CD14-positive monocyte (primary cell): ENCODE measurements around the gene PROB1. TPM values are rescaled to one million over a fixed set of nuclear protein-coding genes. Genes with fewer than 3 reads are reported as not detected.

Experiments used
- DNase-seq, 3 donors: peaks; one replicate each; pipeline ENCODE4 v3.0.0-alpha.2; 2011 to 2022
- H2AFZ ChIP-seq: 2 replicates; pipeline ENCODE4 v1.6.0; 2012; ENCODE audit warnings: mild to moderate bottlenecking, low read depth, low read length, inconsistent platforms; ENCODE audit not compliant: insufficient read depth, poor library complexity, severe bottlenecking
- H3K27ac ChIP-seq, 2 donors: 1 replicate in 1 of 2; 2 replicates in 1 of 2; pipeline ENCODE4 v1.5.1; 2012 to 2013; ENCODE audit warnings: low read length in 2 of 2, control low read depth in 1 of 2, inconsistent platforms in 1 of 2, low read depth in 1 of 2, mild to moderate bottlenecking in 1 of 2
- H3K27me3 ChIP-seq, 2 donors: one replicate each; pipeline versions ENCODE4 v1.6.0 to v1.6.1; 2011 to 2013; ENCODE audit warnings: low read length in 2 of 2; ENCODE audit not compliant: control insufficient read depth in 2 of 2, insufficient read depth in 2 of 2
- H3K36me3 ChIP-seq, 2 donors: replicated peaks in 1 of 2; 1 replicate in 1 of 2; 2 replicates in 1 of 2; pipeline versions ENCODE4 v1.5.1 to v1.6.1; 2012 to 2013; ENCODE audit warnings: low read length in 2 of 2, control low read depth in 1 of 2, inconsistent platforms in 1 of 2, mild to moderate bottlenecking in 1 of 2; ENCODE audit not compliant: insufficient read depth in 2 of 2, control insufficient read depth in 1 of 2
- H3K4me1 ChIP-seq, 2 donors: 1 replicate in 1 of 2; 2 replicates in 1 of 2; pipeline versions ENCODE4 v1.5.1 to v1.6.1; 2012 to 2013; ENCODE audit warnings: low read length in 2 of 2, control low read depth in 1 of 2, inconsistent platforms in 1 of 2, mild to moderate bottlenecking in 1 of 2, moderate library complexity in 1 of 2; ENCODE audit not compliant: insufficient read depth in 2 of 2, control insufficient read depth in 1 of 2
- H3K4me2 ChIP-seq: replicated peaks from 2 replicates; pipeline ENCODE3; 2012; ENCODE audit warnings: low read length, moderate library complexity, mild to moderate bottlenecking; ENCODE audit not compliant: poor library complexity, severe bottlenecking; ENCODE audit errors: extremely low read depth
- H3K4me3 ChIP-seq, 3 experiments: fragments of 200-600 bp in 1 of 3; sonication (generic) in 1 of 3; replicated peaks in 1 of 3; 1 replicate in 2 of 3; 2 replicates in 1 of 3; pipeline ENCODE4 v1.5.1; 2011 to 2013; ENCODE audit warnings: low read length in 3 of 3, mild to moderate bottlenecking in 3 of 3, control low read depth in 2 of 3, low read depth in 2 of 3, inconsistent platforms in 1 of 3, moderate library complexity in 1 of 3
- H3K79me2 ChIP-seq: 2 replicates; pipeline ENCODE4 v1.6.0; 2012; ENCODE audit warnings: mild to moderate bottlenecking, control low read depth, inconsistent platforms, low read length, moderate library complexity; ENCODE audit not compliant: insufficient read depth
- H3K9ac ChIP-seq: 2 replicates; pipeline ENCODE4 v1.6.0; 2017; ENCODE audit warnings: low read length, mild to moderate bottlenecking; ENCODE audit not compliant: insufficient read depth, poor library complexity, severe bottlenecking
- H3K9me3 ChIP-seq, 2 donors: replicated peaks in 1 of 2; 1 replicate in 1 of 2; 2 replicates in 1 of 2; pipeline versions ENCODE4 v1.5.1 to v1.6.1; 2012 to 2013; ENCODE audit warnings: low read length in 2 of 2, control low read depth in 1 of 2; ENCODE audit not compliant: control insufficient read depth in 1 of 2, insufficient read depth in 1 of 2
- H4K20me1 ChIP-seq: 2 replicates; pipeline ENCODE4 v1.6.0; 2012; ENCODE audit warnings: mild to moderate bottlenecking, low read length, control low read depth, moderate library complexity; ENCODE audit not compliant: insufficient read depth
- H3K27ac Mint-ChIP-seq, 7 donors: one replicate each; pipeline ENCODE4 v1.8.0; 2020; ENCODE audit warnings: mild to moderate bottlenecking in 7 of 7, mixed read lengths in 7 of 7, moderate library complexity in 6 of 7, inconsistent platforms in 2 of 7
- H3K27me3 Mint-ChIP-seq, 3 donors: one replicate each; pipeline ENCODE4 v1.8.0; 2021 to 2022; ENCODE audit warnings: low read depth in 3 of 3, mild to moderate bottlenecking in 3 of 3, mixed read lengths in 3 of 3, moderate library complexity in 3 of 3, inconsistent platforms in 1 of 3
- H3K36me3 Mint-ChIP-seq, 2 donors: one replicate each; pipeline ENCODE4 v1.8.0; 2020; ENCODE audit warnings: mixed read lengths in 2 of 2, inconsistent platforms in 1 of 2, mild to moderate bottlenecking in 1 of 2
- H3K4me1 Mint-ChIP-seq: one replicate; pipeline ENCODE4 v1.8.0; 2020; ENCODE audit warnings: mild to moderate bottlenecking, mixed read lengths
- H3K4me3 Mint-ChIP-seq, 2 donors: one replicate each; pipeline ENCODE4 v1.8.0; 2020; ENCODE audit warnings: mild to moderate bottlenecking in 2 of 2, mixed read lengths in 2 of 2, moderate library complexity in 1 of 2
- H3K9me3 Mint-ChIP-seq, 7 donors: one replicate each; pipeline ENCODE4 v1.8.0; 2020 to 2022; ENCODE audit warnings: mixed read lengths in 7 of 7, mild to moderate bottlenecking in 6 of 7, moderate library complexity in 6 of 7, inconsistent platforms in 2 of 7
- WGBS: methylation state at CpG from one replicate; pipeline ENCODE4 v1.1.5; 2013; ENCODE audit warnings: missing lambda C conversion rate; ENCODE audit not compliant: insufficient coverage; 5-methylcytosine and 5-hydroxymethylcytosine counted together
- intact Hi-C, 2 donors: fragments of 100-400 bp; cut with micrococcal nuclease; formaldehyde crosslinking; loops; one replicate each; pipeline versions ENCODE4 v1.15.0 to v1.15.1; 2023
- polyA plus RNA-seq, 3 donors: library from polyadenylated mRNA; depleted of rRNA in 1 of 3; unstranded in 2 of 3; stranded (reverse) in 1 of 3; fragments of 300-500 nt in 2 of 3; fragments of >200 nt in 1 of 3; fragmentation: Illumina TruSeq in 2 of 3; gene quantifications; 1 replicate in 2 of 3; 2 replicates in 1 of 3; pipeline ENCODE4 v1.2.3, GENCODE V29; 2012 to 2021
- TF ChIP-seq, protein P1 (sequence below): fragments of 200-600 bp; IDR thresholded peaks from one replicate; pipeline ENCODE4 v1.8.0; 2022; ENCODE audit warnings: antibody characterized with exemption, mild to moderate bottlenecking

PROB1 gene
- polyA plus RNA-seq, 3 donors = 0.05 to 0.11 TPM; not detected in 1

- Mint-ChIP-seq H3K4me3 (no peak overlapping the region), H3K4me1 (no peaks in the 10 kb centered on the region), H3K27me3 (no peaks in the 10 kb centered on the region), H3K9me3 (no peaks in the 10 kb centered on the region), H3K36me3 (no peaks in the 10 kb centered on the region), H3K27ac (no peak overlapping the region)
- Histone ChIP-seq H3K27ac (no peak overlapping the region), H3K4me3 (no peak overlapping the region), H4K20me1 (no peaks in the 10 kb centered on the region), H3K27me3 (no peaks in the 10 kb centered on the region), H3K4me1 (no peaks in the 10 kb centered on the region), H3K4me2 (no peak overlapping the region), H3K79me2 (no peaks in the 10 kb centered on the region), H3K9ac (no peak overlapping the region), H3K9me3 (no peaks in the 10 kb centered on the region), H3K36me3 (no peaks in the 10 kb centered on the region), H2AFZ (no peak overlapping the region)
- whole genome bisulfite sequencing = 96% methylated on average over 5 of the region's 6 CpGs
- no peak for DNase-seq
- intact Hi-C loops = no loop called here
- TF ChIP-seq, protein P1, sequence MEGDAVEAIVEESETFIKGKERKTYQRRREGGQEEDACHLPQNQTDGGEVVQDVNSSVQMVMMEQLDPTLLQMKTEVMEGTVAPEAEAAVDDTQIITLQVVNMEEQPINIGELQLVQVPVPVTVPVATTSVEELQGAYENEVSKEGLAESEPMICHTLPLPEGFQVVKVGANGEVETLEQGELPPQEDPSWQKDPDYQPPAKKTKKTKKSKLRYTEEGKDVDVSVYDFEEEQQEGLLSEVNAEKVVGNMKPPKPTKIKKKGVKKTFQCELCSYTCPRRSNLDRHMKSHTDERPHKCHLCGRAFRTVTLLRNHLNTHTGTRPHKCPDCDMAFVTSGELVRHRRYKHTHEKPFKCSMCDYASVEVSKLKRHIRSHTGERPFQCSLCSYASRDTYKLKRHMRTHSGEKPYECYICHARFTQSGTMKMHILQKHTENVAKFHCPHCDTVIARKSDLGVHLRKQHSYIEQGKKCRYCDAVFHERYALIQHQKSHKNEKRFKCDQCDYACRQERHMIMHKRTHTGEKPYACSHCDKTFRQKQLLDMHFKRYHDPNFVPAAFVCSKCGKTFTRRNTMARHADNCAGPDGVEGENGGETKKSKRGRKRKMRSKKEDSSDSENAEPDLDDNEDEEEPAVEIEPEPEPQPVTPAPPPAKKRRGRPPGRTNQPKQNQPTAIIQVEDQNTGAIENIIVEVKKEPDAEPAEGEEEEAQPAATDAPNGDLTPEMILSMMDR = no peak
These were observed 18.2 kb upstream of the PROB1 start for GRCh38 chr5:139413153-139413552.

DNA sequence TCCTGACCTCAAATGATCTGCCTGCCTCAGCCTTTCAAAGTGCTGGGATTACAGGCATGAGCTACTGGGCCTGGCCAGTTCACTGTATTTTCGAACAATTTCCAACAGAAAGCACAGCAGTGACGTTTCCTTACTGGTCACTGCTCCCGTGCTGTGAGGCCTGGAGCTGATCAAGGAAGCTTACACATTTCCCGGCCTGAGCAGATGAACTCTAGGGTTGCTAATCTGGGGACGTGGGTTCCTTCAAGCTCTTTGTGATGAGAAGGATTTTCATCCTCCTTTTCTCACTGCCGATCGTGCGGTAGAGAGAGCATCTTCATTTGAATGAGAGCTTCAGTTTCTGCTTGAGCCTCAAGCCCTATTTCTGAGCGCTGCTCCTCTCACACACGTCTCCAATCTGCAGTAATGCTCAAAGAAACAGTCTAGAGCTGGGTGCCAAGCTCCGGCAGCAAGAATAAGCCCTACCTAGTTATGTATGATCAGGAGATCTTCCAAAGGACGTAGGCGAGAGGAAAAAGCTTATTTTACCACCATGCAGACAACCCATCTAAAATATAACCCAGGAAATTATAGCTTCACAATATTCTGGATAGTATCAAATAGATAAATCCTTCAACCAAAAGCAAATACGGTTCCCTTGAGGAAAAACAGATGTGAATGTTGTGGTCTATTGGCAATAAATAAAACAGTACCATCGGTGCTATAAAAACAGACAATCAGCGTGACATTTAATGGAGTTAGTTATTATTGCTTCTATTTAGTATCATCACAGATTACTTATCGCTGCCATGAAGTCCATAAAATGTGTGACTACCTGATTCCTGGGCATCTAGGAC is 16.3 kb upstream of the PROB1 start:
- Mint-ChIP-seq H3K4me1 (peaks cover 5% of the 10 kb centered on the region), H3K27me3 (peaks cover 0 to 2% (median 0%) of the 10 kb centered on the region in 3 donors), H3K9me3 (no peaks in the 10 kb centered on the region), H3K36me3 (no peaks in the 10 kb centered on the region), H3K27ac (no peak overlapping the region), H3K4me3 (no peak overlapping the region)
- H3K36me3 ChIP-seq = no peaks in the 10 kb centered on the region
- 100% methylated on average over 4 of the region's 17 CpGs for WGBS
- H4K20me1 ChIP-seq = no peaks in the 10 kb centered on the region
- TF ChIP-seq, protein P1 = no peak
- DNase-seq = no peak
- no peaks in the 10 kb centered on the region for H3K4me1 ChIP-seq
- no peak overlapping the region for H3K4me2 ChIP-seq
- no peak overlapping the region for H3K9ac ChIP-seq
- H3K9me3 ChIP-seq = no peaks in the 10 kb centered on the region
- no peak overlapping the region for H3K4me3 ChIP-seq
- H3K27ac ChIP-seq = no peak overlapping the region
- H3K27me3 ChIP-seq = no peaks in the 10 kb centered on the region
- H3K79me2 ChIP-seq = no peaks in the 10 kb centered on the region
- intact Hi-C loops = no loop called here
- H2AFZ ChIP-seq = no peak overlapping the region
